NCI-H1930 (cell line): ENCODE data around the gene KCNMB4.

ENCODE experiments used
- DNase-seq, 2 experiments: peaks; one replicate each; lab custom pipeline; 2025; lab: John Stamatoyannopoulos, UW

The KCNMB4 gene, protein sequence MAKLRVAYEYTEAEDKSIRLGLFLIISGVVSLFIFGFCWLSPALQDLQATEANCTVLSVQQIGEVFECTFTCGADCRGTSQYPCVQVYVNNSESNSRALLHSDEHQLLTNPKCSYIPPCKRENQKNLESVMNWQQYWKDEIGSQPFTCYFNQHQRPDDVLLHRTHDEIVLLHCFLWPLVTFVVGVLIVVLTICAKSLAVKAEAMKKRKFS

GRCh38 chr12:70365648-70366518, at the start of gene KCNMB4:
KCNMB4 (plus strand) TSS chr12:70366290; CDS start chr12:70366735, 445 bp downstream.
- DNase-seq = peak; percentile 76 to 83

GRCh38 chr12:70317781-70318180, 48.3 kb upstream of the KCNMB4 start:
- DNase-seq = no peak

DNA sequence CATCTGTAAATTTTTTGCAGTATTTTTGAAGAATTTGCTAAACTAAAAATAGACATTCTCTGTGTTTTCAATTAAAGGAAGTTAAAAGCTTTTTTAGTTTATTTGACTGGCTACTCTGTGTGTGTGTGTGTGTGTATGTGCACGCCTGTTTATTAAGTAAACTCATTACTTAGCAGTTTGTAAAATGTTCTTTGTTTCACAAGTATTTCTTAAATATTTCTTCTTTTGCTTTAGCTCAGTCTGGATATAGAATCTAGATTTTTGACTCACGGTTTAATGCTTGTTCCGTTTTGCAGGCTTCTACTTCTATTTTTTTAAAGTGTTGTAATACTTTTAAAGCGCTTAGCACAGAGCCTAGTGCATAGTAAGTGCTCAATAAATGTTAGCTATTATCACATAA, 46.5 kb upstream of the KCNMB4 start:
- no peak for DNase-seq

DNA sequence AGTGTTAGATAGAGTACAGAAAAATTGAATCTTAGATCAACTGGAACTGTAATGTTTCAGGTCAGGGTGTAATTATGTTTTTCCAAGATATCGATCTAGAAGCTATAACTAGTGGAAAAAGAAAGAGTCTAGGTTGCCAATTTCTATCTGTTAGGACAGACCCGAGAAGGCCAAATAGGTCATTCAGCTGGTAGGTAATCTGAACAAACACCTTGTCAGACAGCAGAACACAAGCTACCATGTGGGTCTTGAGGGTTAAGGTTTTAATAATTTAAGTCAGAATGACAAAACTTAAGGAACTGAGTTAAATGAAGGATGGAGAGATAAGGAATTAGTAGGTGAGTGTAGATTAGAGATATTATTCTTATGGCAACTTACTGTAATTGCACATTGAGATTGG, 44.9 kb upstream of the KCNMB4 start:
- no peak for DNase-seq

GRCh38 chr12:70327541-70327940, 38.5 kb upstream of the KCNMB4 start:
- no peak for DNase-seq

DNA sequence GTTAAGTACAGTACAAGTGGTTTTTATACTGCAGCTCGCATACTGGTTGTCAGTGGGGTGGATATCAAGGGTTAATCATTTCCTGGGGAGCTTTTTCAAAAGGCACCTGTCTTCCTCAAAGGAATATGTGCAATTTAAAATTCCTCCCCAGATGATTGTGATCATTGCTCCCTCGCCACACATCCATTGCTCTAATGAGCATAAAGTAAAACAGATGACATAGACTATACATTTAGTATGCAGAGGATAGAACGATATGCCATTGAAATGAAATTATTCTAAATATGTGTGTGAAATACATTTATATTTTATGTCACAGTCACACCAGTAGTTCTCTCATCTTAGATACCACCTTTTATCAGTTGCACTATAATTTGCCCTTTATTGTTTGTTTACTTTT, 36.4 kb upstream of the KCNMB4 start:
- DNase-seq = no peak

DNA sequence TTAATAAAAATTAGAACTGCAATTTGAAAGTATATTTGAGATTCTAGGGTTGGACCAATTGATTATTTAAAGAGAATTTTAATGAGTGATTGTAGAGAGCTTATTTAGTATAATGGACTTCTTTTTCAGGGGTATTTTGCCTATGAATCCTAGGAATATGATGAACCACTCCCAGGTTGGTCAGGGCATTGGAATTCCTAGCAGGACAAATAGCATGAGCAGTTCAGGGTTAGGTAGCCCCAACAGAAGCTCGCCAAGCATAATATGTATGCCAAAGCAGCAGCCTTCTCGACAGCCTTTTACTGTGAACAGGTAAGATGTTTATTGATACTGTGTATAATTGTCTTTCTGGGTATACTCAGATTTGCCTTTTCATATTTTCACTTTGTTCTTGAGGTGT, 35.9 kb upstream of the KCNMB4 start:
- DNase-seq = no peak

DNA sequence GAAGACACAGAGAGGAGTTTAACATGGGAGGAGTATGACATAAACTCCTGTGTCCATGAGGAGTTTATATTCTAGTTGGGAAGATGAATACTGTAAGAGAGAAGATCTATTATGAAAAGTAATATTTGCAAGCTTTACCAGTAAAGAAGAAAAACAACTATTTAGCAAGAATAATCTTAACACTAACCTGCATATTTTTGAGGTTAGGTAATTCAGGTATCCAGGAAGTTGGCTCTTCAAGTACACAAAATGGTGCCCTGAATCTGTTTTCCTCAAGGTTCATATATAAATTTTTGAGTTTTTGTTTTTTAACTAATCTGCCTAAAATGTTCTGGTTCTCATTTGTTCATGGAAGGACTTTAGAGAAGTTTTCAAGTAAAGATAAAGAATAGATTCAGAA, 33.9 kb upstream of the KCNMB4 start:
- no peak for DNase-seq

DNA sequence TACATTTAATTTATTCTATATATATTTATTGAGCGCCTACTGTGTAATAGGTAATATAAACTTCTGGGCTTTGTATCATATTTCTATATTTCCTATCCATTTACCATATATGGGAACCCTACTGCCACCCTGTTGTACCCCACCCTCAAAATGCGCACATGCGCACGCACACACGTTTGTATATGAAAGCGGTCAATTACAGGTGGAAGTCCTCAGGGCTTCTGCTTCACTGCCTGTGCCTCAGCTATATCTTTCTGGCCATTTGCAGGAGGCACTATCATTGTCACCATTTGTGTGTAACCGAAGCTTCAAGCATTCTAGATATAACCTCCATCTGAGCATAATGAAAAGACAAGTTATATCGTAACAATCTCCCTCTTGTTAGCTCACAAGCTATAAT, 31.3 kb upstream of the KCNMB4 start:
- no peak for DNase-seq

- no peak for DNase-seq
These were observed 27.6 kb upstream of the KCNMB4 start for GRCh38 chr12:70338531-70338930.

DNA sequence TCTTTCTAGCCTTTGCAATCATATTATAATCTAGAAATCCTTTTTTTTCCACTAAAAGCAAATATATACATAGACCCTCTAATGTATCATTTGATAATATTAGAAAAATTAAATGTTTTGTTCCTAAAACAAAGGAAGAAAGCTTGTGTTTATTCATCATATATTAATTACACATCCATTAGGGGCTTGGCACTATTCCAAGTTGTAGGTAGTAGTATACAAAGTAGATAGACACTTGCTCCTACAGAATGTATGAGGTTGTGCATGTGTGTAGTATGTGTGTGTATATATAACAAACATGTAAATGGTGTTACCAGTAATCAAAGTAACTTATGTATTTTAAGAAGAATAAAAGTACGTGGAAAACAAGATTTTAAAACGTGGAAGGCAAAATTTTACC, 15.0 kb upstream of the KCNMB4 start:
- DNase-seq = no peak

GRCh38 chr12:70353780-70354660, 12.1 kb upstream of the KCNMB4 start:
- DNase-seq = no peak

DNA sequence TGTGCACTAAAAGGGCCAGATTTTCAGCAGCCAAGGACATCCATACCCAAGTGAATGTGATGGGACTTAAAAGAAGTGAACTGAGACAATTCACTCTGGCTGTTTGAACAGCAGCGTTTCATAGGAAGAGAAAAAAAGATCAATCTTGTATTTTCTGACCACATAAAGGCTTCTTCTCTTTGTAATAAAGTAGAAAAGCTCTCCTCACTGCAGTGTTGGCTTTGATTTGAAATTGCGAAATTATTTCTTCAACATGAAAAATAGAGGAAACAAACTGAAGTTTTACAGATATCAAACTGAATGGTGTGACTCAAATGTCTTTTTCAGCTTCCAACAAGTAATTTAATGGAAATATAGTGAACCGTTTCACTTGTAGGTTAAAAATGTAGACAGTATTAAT, 11.3 kb upstream of the KCNMB4 start:
- no peak for DNase-seq

- DNase-seq = no peak
These were observed 10.1 kb upstream of the KCNMB4 start for GRCh38 chr12:70355972-70356371.

- no peak for DNase-seq
These were observed 6.5 kb upstream of the KCNMB4 start for GRCh38 chr12:70359458-70360197.

DNA sequence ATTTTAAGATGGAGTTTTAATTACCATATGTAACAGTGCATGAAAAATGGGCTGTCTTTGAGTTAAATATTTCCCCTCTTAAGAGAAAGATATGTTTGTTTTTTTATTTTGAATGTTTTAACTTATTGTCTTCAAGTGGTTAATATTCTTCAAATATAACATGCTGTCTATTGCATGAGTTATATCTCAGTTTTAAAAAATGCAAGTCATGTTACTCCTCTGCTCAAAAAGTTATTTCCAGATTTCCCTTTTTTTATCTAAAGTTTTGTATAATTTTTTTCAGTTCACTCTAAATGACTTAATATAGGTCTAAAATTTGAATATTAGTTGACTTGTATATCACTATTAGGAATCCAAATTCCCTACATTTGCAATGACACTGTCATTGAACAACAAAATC, 5.9 kb upstream of the KCNMB4 start:
- no peak for DNase-seq

DNA sequence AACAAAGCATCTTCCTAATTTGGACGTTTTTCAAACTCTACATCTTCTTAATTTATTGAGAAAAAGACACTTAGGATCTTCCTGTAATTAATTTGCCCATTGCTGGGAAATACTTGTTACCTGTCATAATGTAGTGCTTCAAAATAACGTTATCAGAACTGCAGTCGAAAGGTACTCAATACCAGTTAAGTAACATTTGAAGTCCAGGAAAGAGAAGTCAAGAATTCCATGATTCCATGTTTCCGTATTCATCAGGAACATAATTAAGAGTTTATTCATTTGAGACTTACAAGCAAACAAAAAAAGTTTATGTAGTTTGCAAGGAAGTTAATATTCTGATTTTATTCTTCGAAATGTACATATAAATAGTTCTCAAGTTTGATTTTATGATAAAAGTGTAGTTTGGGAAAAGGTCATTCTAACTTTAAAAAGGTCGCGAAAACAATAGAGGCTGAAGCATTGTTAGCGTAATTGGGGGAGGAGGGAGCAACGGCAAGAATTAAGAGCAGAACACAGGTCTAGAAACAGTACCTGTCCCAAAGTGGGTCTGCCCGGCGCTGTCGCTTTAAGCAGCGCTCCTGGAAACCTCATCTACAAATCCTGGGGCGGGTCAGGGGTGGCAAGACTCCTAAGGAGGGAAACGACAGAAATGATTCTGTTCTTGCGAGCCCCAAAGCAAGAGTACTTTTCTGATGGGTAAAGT, 1.2 kb upstream of the KCNMB4 start:
- DNase-seq = no peak

GRCh38 chr12:70365398-70365647, 767 bp upstream of the KCNMB4 start:
- DNase-seq = no peak

- DNase-seq = peak; percentile 53 to 56
These were observed 629 bp downstream of the KCNMB4 start for GRCh38 chr12:70366581-70367257.

GRCh38 chr12:70367258-70368141, 1.4 kb downstream of the KCNMB4 start:
- no peak for DNase-seq
